Lower leg skin (tissue), 4 donors: ENCODE data around the gene TRPM1. TPM values are rescaled to one million over a fixed set of nuclear protein-coding genes. Genes with fewer than 3 reads are reported as not detected.

Experiments
- DNase-seq, 2 donors: peaks; one replicate each; pipeline ENCODE4 v3.0.0-alpha.2; 2019; ENCODE audit warnings: low spot score in 2 of 2
- H3K4me3 ChIP-seq: fragments of 200-600 bp; sonication (generic); 2 replicates; pipeline ENCODE4 v1.5.1; 2017; ENCODE audit warnings: mild to moderate bottlenecking, low read depth; ENCODE audit not compliant: poor library complexity, severe bottlenecking
- CTCF ChIP-seq, 3 donors: fragments of 450-650 bp; IDR thresholded peaks; one replicate each; pipeline ENCODE4 v1.5.1; 2016; ENCODE audit warnings: antibody characterized with exemption in 3 of 3, mild to moderate bottlenecking in 3 of 3, moderate library complexity in 2 of 3
- POLR2A ChIP-seq, 2 donors: fragments of 450-650 bp; IDR thresholded peaks; one replicate each; pipeline ENCODE4 v1.6.1; 2016 to 2017; ENCODE audit warnings: antibody characterized with exemption in 2 of 2, mild to moderate bottlenecking in 1 of 2, moderate library complexity in 1 of 2
- WGBS, 2 donors: methylation state at CpG; one replicate each; pipeline ENCODE4 v1.1.5; 2018; 5-methylcytosine and 5-hydroxymethylcytosine counted together
- intact Hi-C: fragments of 100-400 bp; cut with DNase I; formaldehyde crosslinking; loops from one replicate; pipeline ENCODE4 v1.15.0; 2023; ENCODE audit warnings: low total_unique reads
- total RNA-seq, 4 donors: library from RNA; depleted of rRNA; stranded (reverse); fragments of >200 nt; gene quantifications; one replicate each; pipeline ENCODE4 v1.1.0, GENCODE V29; 2016

The TRPM1 gene
- total RNA-seq, 4 donors from 2014 or later, result 1.3 to 18.3 (median 8.3) TPM

- H3K4me3 ChIP-seq, result no peak overlapping the region
- TF ChIP-seq POLR2A (IDR thresholded peaks at IDR 0.05) (no peak), CTCF (IDR thresholded peaks at IDR 0.05) (no peak)
- peak in 1 of 2 donors; percentile 73 for DNase-seq
- 71 to 76% methylated on average over 24 of the region's 24 CpGs for WGBS, 2 donors
- intact Hi-C loops, result no loop called here
Observed at GRCh38 chr15:31102374-31103342, 1.1 kb upstream of the TRPM1 start.

- no peak overlapping the region for H3K4me3 ChIP-seq
- intact Hi-C loops, result no loop called here
- 50 to 60% methylated on average over 4 of the region's 4 CpGs for WGBS, 2 donors
- peak in 1 of 2 donors; percentile 40 for DNase-seq
- TF ChIP-seq POLR2A (IDR thresholded peaks at IDR 0.05) (no peak), CTCF (IDR thresholded peaks at IDR 0.05) (no peak)
Observed at GRCh38 chr15:31102039-31102321, 455 bp upstream of the TRPM1 start.

- 76 to 85% methylated on average over 6 of the region's 6 CpGs for WGBS, 2 donors
- no peak for TF ChIP-seq CTCF (IDR thresholded peaks at IDR 0.05)
- TF ChIP-seq POLR2A (IDR thresholded peaks at IDR 0.05), result no peak
- DNase-seq, result peak in 1 of 2 donors; percentile 37
- intact Hi-C loops, result no loop called here
- no peak overlapping the region for H3K4me3 ChIP-seq
Observed at GRCh38 chr15:31100738-31101137, 787 bp downstream of the TRPM1 start.

GRCh38 chr15:31098953-31099740 is 2.4 kb downstream of the TRPM1 start:
- H3K4me3 ChIP-seq, result no peak overlapping the region
- 71 to 72% methylated on average over 4 of the region's 4 CpGs for WGBS, 2 donors
- no peak for DNase-seq
- intact Hi-C loops, result no loop called here
- TF ChIP-seq CTCF (IDR thresholded peaks at IDR 0.05) (no peak), POLR2A (IDR thresholded peaks at IDR 0.05) (no peak)

GRCh38 chr15:31098491-31098917 is 3.0 kb downstream of the TRPM1 start:
- peak in 1 of 2 donors; percentile 56 for DNase-seq
- TF ChIP-seq CTCF (IDR thresholded peaks at IDR 0.05) (no peak), POLR2A (IDR thresholded peaks at IDR 0.05) (no peak)
- H3K4me3 ChIP-seq, result no peak overlapping the region
- WGBS, 2 donors, result 79 to 89% methylated on average over 6 of the region's 6 CpGs
- intact Hi-C loops, result no loop called here
